GM21423 (cell line): ENCODE results near the gene POT1.
"Not testable (repeated sequence)": the region's sequence is repeated elsewhere in the genome, so short reads cannot be mapped to it uniquely, and the experiment has no call there.

Source experiments
- ATAC-seq: cut with Tn5 transposase; IDR thresholded peaks from one replicate; pipeline ENCODE4 v1.9.1; 2021; ENCODE audit warnings: mild to moderate bottlenecking, moderate library complexity; ENCODE audit not compliant: unreplicated experiment

Gene POT1, protein sequence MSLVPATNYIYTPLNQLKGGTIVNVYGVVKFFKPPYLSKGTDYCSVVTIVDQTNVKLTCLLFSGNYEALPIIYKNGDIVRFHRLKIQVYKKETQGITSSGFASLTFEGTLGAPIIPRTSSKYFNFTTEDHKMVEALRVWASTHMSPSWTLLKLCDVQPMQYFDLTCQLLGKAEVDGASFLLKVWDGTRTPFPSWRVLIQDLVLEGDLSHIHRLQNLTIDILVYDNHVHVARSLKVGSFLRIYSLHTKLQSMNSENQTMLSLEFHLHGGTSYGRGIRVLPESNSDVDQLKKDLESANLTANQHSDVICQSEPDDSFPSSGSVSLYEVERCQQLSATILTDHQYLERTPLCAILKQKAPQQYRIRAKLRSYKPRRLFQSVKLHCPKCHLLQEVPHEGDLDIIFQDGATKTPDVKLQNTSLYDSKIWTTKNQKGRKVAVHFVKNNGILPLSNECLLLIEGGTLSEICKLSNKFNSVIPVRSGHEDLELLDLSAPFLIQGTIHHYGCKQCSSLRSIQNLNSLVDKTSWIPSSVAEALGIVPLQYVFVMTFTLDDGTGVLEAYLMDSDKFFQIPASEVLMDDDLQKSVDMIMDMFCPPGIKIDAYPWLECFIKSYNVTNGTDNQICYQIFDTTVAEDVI

DNA sequence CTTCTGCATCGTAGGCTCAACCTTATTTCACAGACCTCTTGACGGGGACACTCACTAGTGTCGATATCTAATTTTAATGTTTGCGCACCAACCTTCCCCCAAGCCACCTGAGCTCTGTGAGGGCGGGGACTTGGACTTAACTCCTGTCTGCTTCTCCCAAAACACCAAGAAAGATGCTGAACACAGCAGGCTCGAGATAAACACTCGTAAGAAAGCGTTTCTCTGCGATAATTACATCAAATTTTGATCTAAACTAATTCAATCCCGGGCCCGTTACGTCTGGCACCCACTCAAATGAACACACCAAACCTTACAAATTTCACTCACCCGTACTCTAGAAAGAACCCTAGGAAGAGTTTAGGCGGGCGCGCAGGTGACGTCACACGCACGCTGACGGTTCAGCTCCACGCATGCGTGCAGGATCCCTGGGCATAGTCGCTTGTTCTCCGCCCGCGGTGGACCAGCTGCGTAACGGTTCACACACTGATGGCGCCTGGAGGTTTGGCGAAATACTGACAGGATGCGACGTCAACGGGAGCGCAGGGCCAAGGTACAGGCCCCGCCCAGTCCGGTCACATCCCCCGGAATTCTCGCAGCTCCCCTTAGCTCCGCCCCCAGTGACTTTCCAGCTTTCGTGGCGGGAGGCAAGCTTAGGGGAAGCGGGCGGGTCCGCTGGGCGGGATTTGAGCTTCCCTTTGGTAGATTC, at the start of gene POT1:
TSS of gene POT1 (minus strand) at position 359 of the 706 bp plus-strand sequence. CDS start 32,652 bp downstream, outside the sequence.
- peak; percentile 100 for ATAC-seq

DNA sequence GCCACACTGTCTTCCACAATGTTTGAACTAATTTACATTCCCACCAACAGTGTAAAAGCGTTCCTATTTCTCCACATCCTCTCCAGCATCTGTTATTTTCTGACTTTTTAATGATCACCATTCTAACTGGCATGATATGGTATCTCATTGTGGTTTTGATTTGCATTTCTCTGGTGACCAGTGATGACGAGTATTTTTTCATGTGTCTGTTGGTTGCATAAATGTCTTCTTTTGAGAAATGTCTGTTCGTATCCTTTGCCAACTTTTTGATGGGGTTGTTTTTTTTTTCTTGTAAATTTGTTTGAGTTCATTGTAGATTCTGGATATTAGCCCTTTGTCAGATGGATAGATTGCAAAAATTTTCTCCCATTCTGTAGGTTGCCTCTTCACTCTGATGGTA, 45.5 kb upstream of the POT1 start:
- not testable (repeated sequence) for ATAC-seq

DNA sequence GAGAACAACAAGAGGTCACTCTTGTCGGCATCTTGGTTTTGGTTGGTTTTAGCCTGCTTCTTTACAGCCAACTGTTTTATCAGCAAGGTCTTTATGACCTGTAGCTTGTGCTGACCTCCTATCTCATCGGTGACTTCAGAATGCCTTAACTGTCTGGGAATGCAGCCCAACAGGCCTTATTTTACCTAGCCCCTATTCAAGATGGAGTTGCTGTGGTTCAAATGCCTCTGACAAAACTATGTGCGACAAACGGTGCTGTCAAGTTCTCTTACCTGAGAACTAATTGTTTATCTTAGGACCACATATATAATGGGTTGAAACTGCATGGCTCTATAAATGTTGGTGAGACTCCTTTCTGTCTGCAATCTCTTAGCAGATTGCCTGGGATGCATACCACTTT, 35.9 kb upstream of the POT1 start:
- ATAC-seq: no peak

DNA sequence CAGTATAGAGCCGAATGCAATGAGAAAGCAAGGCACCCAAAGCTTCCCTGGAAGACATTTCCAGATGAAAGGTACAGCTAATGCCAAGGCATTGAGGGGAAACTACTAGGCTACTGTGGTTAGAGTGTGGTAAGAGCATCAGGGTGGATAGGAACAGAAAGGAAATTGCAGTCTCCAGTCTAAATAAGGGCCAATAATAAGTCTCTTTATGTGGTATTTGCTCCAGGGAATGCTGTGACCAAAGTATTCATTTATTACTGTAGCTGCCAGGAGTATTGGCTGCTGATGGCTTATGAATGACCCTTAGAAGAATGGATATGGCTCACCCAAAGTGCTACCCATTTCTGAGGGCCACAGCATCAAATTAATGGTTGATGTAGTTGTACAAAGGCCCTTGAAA, 30.1 kb upstream of the POT1 start:
- no peak for ATAC-seq

DNA sequence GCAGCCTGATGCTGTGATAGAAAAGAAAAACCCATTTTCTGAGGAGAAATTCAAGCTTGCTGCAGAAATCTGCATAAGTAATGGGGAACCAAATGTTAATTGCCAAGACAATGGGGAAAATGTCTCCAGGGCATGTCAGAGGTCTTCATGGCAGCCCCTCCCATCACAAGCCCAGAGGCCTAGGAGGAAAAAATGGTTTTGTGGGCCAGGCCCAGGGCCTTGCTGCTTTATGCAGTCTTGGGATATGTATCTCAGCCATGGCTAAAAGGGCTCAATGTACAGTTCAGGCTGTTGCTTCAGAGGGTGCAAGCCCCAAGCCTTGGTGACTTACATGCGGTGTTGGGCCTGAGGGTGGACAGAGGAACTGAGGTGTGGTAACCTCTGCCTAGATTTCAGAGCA, 28.3 kb upstream of the POT1 start:
- ATAC-seq: not testable (repeated sequence)

GRCh38 chr7:124956160-124956559, 26.5 kb upstream of the POT1 start:
- ATAC-seq: no peak

- ATAC-seq: no peak
These were observed 25.2 kb upstream of the POT1 start for GRCh38 chr7:124954790-124955189.

DNA sequence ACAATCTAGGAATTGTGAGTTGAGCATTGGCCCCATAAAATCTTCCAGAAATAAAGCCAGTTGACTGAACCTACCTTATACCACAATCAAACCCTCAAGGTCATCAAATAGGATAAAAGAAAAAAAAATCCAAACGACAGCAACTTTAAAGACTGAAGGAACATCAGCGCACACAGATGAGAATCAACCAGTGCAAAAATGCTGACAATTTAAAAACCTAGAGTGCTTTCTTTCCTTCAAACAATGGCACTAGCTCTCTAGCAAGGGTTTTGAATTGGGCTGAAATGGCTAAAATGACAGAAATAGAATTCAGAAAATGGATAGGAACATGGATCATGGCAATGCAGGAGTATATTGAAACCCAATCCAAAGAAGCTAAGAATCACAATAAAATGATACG, 16.1 kb upstream of the POT1 start:
- ATAC-seq: no peak

DNA sequence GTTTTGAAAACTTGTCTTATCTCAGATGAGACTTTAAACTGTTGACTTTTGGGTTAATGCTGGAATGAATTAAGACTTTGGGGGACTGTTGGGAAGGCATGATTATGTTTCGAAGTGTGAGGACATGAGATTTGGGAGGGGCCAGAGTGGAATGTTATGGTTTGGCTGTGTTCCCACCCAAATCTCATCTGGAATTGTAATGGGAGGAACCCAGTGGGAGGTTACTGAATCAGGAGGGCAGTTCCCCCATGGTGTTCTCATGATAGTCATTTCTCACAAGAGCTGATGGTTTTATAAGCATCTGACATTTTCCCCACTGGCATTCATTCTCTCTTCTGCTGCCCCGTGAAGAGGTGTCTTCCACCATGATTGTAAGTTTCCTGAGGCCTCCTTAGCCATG, 13.8 kb upstream of the POT1 start:
- no peak for ATAC-seq

DNA sequence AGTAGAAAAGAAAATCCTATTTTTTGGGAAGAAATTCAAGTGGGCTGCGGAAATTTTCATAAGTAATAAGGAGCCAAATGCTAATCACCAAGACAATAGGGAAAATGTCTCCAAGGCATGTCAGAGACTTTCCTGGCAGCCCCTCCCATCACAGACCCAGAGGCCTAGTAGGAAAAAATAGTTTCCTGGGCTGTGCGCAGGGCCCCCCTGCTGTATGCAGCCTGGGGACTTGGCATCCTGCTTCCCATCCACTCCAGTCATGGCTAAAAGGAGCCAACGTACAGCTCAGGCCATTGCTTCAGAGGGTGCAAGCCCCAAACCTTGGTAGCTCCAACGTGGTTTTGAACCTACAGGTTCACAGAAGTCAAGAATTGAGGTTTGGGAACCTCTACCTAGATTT, 12.8 kb upstream of the POT1 start:
- no peak for ATAC-seq

DNA sequence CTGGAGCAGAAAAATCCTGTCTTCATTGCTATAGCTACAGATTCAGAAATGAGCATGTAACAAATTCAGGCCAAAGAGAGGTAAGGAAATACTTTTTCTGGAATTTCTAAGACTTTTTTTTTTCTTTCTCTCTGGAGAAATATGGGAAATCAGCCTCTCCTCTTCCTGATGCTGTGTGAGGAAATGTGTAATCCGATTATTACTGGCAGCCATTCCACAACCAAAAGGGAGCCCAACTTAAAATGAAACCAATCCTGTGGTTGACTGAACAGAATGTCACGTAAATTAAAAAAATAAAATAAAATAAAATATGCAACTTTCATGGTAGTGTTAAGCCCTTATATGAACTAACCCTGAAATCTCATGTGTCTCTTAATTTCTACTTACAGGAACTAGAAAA, 10.7 kb upstream of the POT1 start:
- no peak for ATAC-seq

DNA sequence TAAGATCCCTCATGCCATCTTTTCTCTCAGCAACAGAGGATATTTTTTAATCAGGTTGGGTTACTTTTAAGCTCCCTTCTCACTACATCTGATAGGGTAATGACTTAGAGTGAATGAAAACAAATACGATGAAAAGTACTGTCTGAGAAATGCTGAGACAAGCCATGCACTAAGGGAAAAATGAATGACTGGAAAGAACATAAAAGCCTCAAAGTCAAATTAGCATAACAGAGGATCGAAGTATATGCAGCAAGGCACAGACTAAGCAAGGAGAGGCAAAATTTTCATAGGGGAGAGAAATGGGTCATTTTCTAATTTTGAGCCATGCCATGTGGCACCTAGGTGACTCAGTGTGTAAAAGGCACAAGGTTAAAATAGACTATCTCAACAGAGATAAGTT, 8.5 kb upstream of the POT1 start:
- ATAC-seq: no peak

- no peak for ATAC-seq
These were observed 7.5 kb upstream of the POT1 start for GRCh38 chr7:124937076-124937475.

DNA sequence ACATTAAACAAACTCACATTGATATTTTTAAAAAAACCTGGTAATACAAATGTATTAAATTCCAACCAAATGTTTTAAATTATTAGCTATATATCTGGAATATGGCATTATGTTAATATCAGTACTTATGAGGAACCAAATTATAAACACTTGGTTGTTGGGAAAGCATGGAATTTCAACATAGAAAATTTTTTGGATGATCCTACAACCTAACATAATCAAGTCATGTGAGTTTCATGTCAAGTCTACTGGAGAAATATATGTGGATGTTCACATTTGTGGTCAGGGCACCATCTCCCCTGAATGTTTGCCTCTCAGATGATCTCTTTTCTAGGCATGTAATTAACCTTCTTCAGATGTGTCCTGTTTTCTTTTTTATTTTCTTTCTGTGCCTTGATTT, 5.2 kb upstream of the POT1 start:
- ATAC-seq: no peak

DNA sequence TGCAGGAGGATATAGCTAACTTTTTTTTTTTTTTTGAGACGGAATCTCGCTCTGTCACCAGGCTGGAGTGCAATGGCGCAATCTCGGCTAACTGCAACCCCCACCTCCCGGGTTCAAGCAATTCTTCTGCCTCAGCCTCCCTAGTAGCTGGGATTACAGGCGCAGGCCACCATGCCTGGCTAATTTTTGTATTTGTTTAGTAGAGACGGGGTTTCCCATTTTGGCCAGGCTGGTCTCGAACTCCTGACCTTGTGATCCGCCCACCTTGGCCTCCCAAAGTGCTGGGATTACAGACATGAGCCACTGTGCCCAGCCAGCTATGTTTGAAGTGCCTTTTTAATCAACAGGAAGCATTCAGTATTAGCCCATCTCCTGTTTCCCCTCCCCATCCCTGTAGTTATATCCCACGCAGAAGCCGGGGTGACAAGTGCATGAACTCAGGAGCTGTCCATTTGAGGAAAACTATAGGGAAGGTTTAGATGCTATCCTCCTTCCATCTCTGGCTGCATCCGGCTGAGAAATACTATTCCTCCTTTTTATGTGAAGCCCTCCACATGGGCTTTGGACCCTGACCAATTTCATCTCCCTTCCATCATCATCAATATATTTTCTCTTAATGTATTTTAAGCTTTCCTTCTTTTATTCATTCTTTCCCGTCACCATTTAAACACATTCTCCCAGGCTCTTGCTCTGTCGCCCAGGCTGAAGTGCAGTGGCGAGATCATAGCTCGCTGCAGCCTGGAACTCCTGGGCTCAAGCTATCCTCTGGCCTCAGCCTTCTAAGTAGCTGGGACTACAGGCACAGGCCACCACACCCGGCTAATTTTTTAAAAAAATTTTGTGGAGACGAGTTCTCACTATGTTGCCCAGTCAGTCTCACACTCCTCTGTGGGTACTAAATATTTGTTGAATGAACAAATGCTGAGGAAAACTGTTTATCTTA, 1.3 kb upstream of the POT1 start:
- no peak for ATAC-seq

GRCh38 chr7:124930173-124930623, 573 bp upstream of the POT1 start:
- no peak for ATAC-seq

- ATAC-seq: no peak
These were observed 4.7 kb downstream of the POT1 start for GRCh38 chr7:124924906-124925305.

- no peak for ATAC-seq
These were observed 7.4 kb downstream of the POT1 start for GRCh38 chr7:124922200-124922599.

DNA sequence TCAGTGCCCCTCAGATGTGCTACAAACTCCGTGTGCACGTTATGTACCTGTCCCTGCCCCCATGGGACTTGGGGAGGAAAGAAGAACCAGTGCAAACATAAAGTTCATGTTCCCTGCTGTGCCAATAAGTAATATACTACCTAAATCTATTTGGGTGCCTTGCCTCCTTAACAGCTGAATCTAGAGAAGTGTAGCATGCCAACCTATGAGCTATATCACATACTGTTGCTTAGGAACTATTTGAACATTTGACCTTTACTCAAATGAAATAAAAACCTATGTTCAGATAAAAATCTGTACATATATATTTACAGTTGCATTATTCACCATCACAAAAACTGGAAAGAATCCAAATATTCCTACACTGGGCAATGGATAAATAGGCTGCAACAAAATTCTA, 9.8 kb downstream of the POT1 start:
- ATAC-seq: no peak

DNA sequence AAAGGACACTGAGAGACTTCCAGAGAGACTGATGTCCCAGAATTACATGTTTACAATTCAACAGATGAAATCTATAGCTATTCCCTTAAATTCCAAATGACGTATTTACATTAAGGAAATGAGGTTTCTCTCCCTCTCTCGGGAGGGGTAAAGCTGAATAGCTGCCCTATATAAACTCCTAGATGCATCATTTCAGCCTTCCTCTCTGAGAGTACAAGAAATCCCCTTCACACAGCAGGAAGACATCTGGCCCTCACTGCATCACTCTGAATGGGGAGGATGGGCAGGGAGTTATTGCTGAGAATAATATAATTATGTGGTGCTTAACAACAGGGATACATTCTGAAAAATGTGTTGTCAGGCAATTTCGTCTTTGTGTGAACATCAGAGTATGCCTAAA, 11.0 kb downstream of the POT1 start:
- ATAC-seq: peak; percentile 76

GRCh38 chr7:124915242-124915641, 14.4 kb downstream of the POT1 start:
- peak; percentile 38 for ATAC-seq
